ENCODE data around the gene PHLDB1.

GRCh38 chr11:118677977-118678376, 70.6 kb downstream of the PHLDB1 start:
- TF ChIP-seq CTCF (IDR thresholded peaks at IDR 0.05), result no peak
- TF ChIP-seq POLR2A (IDR thresholded peaks at IDR 0.05), result no peak
